ENCODE measurements around the gene ABHD17C. TPM values are rescaled to one million over a fixed set of nuclear protein-coding genes. Genes with fewer than 3 reads are reported as not detected.

Gene ABHD17C
- polyA plus RNA-seq, 2 of the 4 experiments (the other 2 are of a cell fraction): 14.0 to 23.7 TPM

GRCh38 chr15:80701676-80702311 lies 6.7 kb downstream of the ABHD17C start:
- no peak for TF ChIP-seq RNF2 (IDR thresholded peaks at IDR 0.05; ENCODE audit: borderline replicate concordance, low read depth)
- TF ChIP-seq MAZ (IDR thresholded peaks at IDR 0.05; ENCODE audit: borderline replicate concordance, low read depth, low read length): no peak
- TF ChIP-seq FOXS1 (CRISPR knock-in tag; IDR thresholded peaks at IDR 0.05): no peak
- no peak for TF ChIP-seq GATA3 (IDR thresholded peaks at IDR 0.05; ENCODE audit: borderline replicate concordance)
- TF ChIP-seq HEYL (CRISPR knock-in tag; IDR thresholded peaks at IDR 0.05): no peak
- TF ChIP-seq ZSCAN20 (CRISPR knock-in tag; IDR thresholded peaks at IDR 0.05): no peak
- no peak for TF ChIP-seq SREBF2 (IDR thresholded peaks at IDR 0.05)
- no peak for TF ChIP-seq JUNB (IDR thresholded peaks at IDR 0.05)
- no peak for TF ChIP-seq NR3C1 (IDR thresholded peaks at IDR 0.05)
- TF ChIP-seq EHF (CRISPR knock-in tag; IDR thresholded peaks at IDR 0.05): no peak
- no peak for TF ChIP-seq TFCP2L1 (CRISPR knock-in tag; IDR thresholded peaks at IDR 0.05)
- TF ChIP-seq RAD21 (conservative IDR thresholded peaks at IDR 0.05 in 1 of 2, IDR thresholded peaks at IDR 0.05 in 1 of 2): no peak
- Histone ChIP-seq H3K4me3 (no peak overlapping the region), H3K4me2 (no peak overlapping the region), H3K4me1 (peaks cover 13% of the 10 kb centered on the region), H3K27ac (no peak overlapping the region), H3K9me3 (no peaks in the 10 kb centered on the region)
- ChIA-PET CTCF (interaction anchor here (1.6 to 4.0 kb wide), 2 partner anchors 18 to 134 kb away, joined by 4 to 20 read pairs; no protein-coding TSS in a partner anchor), POLR2A (no interaction called here)
- DNase-seq (ENCODE audit: low read depth in 1 of 2, low spot score in 1 of 2) (no peak), FAIRE-seq (no peak), ATAC-seq (no peak)
- 84% methylated on average over 7 of the region's 7 CpGs for WGBS (ENCODE audit: missing lambda C conversion rate)

- no peak overlapping the region for H3K4me3 ChIP-seq
- TF ChIP-seq RAD21 (conservative IDR thresholded peaks at IDR 0.05 in 1 of 2, IDR thresholded peaks at IDR 0.05 in 1 of 2): no peak
- DNase-seq (ENCODE audit: low read depth in 1 of 2, low spot score in 1 of 2) (no peak), ATAC-seq (no peak), FAIRE-seq (no peak)
- no peak overlapping the region for H3K4me2 ChIP-seq
- H3K27ac ChIP-seq: no peak overlapping the region
- CTCF ChIA-PET: interaction anchor here (4.2 kb wide), 1 partner anchor 136 kb away, joined by 25 read pairs; no protein-coding TSS in a partner anchor
- H3K9me3 ChIP-seq: no peaks in the 10 kb centered on the region
- 94% methylated on average over 5 of the region's 5 CpGs for WGBS (ENCODE audit: missing lambda C conversion rate)
- H3K4me1 ChIP-seq: peaks cover 5% of the 10 kb centered on the region; the same call in 2 of the 3 replicates
- POLR2A ChIA-PET: no interaction called here
These were observed 8.0 kb downstream of the ABHD17C start for GRCh38 chr15:80703081-80703480.

- 92% methylated on average over 3 of the region's 3 CpGs for WGBS (ENCODE audit: missing lambda C conversion rate)
These were observed 8.9 kb downstream of the ABHD17C start for GRCh38 chr15:80703965-80704364.

More at GRCh38 chr15:80703965-80704364, 8.9 kb downstream of the ABHD17C start:
- ChIA-PET POLR2A (no interaction called here), CTCF (interaction anchor here (1.2 to 4.2 kb wide), 4 partner anchors 8 to 190 kb away, joined by 3 to 25 read pairs (median 10); partner anchors contain the start of gene ABHD17C)
- Histone ChIP-seq H3K4me1 (peaks cover 5% of the 10 kb centered on the region; the same call in 2 of the 3 replicates), H3K9me3 (no peaks in the 10 kb centered on the region), H3K27ac (no peak overlapping the region), H3K4me3 (no peak overlapping the region), H3K4me2 (no peak overlapping the region)
- no peak for ATAC-seq
- TF ChIP-seq MAZ (IDR thresholded peaks at IDR 0.05; ENCODE audit: borderline replicate concordance, low read depth, low read length): no peak
- no peak for TF ChIP-seq HOXA7 (CRISPR knock-in tag; IDR thresholded peaks at IDR 0.05)
- no peak for TF ChIP-seq EP300 (IDR thresholded peaks at IDR 0.05)
- no peak for TF ChIP-seq ELK1 (IDR thresholded peaks at IDR 0.05; ENCODE audit: low read depth, low read length)
- TF ChIP-seq FOSB (CRISPR knock-in tag; IDR thresholded peaks at IDR 0.05): no peak
- TF ChIP-seq TP53 (CRISPR knock-in tag; IDR thresholded peaks at IDR 0.05): no peak
- TF ChIP-seq RCOR1 (IDR thresholded peaks at IDR 0.05; ENCODE audit: low read depth, low read length): no peak
- no peak for TF ChIP-seq SREBF2 (IDR thresholded peaks at IDR 0.05)
- no peak for TF ChIP-seq SMC3 (IDR thresholded peaks at IDR 0.05)
- TF ChIP-seq BHLHE40 (IDR thresholded peaks at IDR 0.05; ENCODE audit: low read depth, low read length): no peak
- TF ChIP-seq CHD2 (IDR thresholded peaks at IDR 0.05; ENCODE audit: low read length, partially characterized antibody): no peak
- no peak for TF ChIP-seq MAFK (IDR thresholded peaks at IDR 0.05; ENCODE audit: partially characterized antibody)
- no peak for TF ChIP-seq KDM1A (IDR thresholded peaks at IDR 0.05; ENCODE audit: low read depth)
- TF ChIP-seq RARB (CRISPR knock-in tag; IDR thresholded peaks at IDR 0.05): no peak
- TF ChIP-seq RAD21 (conservative IDR thresholded peaks at IDR 0.05 in 1 of 2, IDR thresholded peaks at IDR 0.05 in 1 of 2): no peak
- TF ChIP-seq EHF (CRISPR knock-in tag; IDR thresholded peaks at IDR 0.05): no peak
- DNase-seq (ENCODE audit: low read depth in 1 of 2, low spot score in 1 of 2): no peak
- no peak for FAIRE-seq

Data from A549 (cell line).